ENCODE measurements around the gene ATP9B. TPM values are rescaled to one million over a fixed set of nuclear protein-coding genes. Genes with fewer than 3 reads are reported as not detected.

The ATP9B gene
- total RNA-seq, 2 donors from 2014 or later: 29.1 to 38.1 TPM

DNA sequence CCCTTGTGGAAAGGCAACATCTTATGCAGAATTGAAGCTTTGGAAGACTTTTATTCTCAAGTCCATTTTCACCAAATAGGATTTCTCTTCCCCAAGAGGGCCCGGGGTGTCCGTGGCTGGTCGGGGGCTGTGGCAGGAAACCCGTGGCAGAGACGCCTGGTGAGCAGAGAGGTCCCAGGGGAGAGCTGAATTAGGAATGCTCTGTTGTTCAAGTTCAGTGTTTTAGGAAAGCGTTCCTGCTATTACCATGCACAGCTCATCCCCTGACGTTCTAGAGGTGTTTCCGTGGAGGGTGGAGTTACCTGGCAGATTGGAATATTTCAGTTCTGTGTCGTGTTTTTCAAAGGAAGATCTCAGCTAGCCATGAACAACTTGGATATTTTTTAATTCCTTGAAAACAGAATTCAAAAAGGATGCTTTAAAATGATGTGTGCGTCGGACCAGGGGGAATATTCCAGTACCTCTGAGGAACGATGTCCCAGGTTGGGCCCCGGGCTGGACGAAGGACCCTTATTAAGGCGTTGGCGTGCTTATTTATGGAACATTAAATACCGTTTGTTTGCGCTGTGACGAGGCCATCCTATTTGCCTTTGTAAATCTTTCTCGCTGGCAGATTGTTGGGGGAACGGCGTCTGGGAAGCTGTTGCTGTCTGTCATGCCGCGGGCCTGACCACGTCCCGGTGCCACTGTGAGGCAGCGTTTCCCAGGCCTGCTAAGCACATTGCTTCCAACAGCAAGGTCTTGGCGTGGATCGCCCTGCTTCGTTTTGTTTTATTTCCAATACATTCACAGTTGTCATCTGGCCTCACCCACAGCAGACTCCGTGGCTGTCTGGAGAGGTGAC, 334.8 kb downstream of the ATP9B start:
- H3K4me1 Mint-ChIP-seq: peaks cover 15% of the 10 kb centered on the region

GRCh38 chr18:79404567-79404910, 335.3 kb downstream of the ATP9B start:
- no peak for TF ChIP-seq CTCF (conservative IDR thresholded peaks at IDR 0.05)
- no peak overlapping the region for H3K4me3 ChIP-seq (ENCODE audit: low read length)
- no peak overlapping the region for H3K9ac ChIP-seq (ENCODE audit: extremely low read depth, low read length, poor library complexity, severe bottlenecking)
- WGBS, 2 experiments (ENCODE audit: insufficient coverage in 1 of 2, insufficient read length in 1 of 2): 95 to 99% methylated on average over 11 to 12 of the region's 12 CpGs
- no peak for DNase-seq
- Mint-ChIP-seq H3K27ac (no peak overlapping the region), H3K4me1 (peaks cover 14% of the 10 kb centered on the region), H3K9me3 (no peaks in the 10 kb centered on the region), H3K36me3 (ENCODE audit: low read depth) (peaks cover 14% of the 10 kb centered on the region), H3K27me3 (ENCODE audit: insufficient read depth) (no peaks in the 10 kb centered on the region), H3K4me3 (no peak overlapping the region)
- no peak overlapping the region for H3K27ac ChIP-seq (ENCODE audit: low read depth, low read length)
- H3K4me1 ChIP-seq (ENCODE audit: control insufficient read depth, insufficient read depth, low read length): no peaks in the 10 kb centered on the region
- H3K36me3 ChIP-seq (ENCODE audit: control insufficient read depth, insufficient read depth, low read length): no peaks in the 10 kb centered on the region
- peaks cover 2% of the 10 kb centered on the region for H3K27me3 ChIP-seq (ENCODE audit: control insufficient read depth, insufficient read depth, low read length, poor library complexity, severe bottlenecking)
- no peaks in the 10 kb centered on the region for H3K9me3 ChIP-seq (ENCODE audit: control insufficient read depth, low read length)

More for the DNA sequence above, 334.8 kb downstream of the ATP9B start:
- Histone ChIP-seq H3K27me3 (ENCODE audit: control insufficient read depth, insufficient read depth, low read length, poor library complexity, severe bottlenecking) (peaks cover 8% of the 10 kb centered on the region), H3K4me1 (ENCODE audit: control insufficient read depth, insufficient read depth, low read length) (no peaks in the 10 kb centered on the region), H3K36me3 (ENCODE audit: control insufficient read depth, insufficient read depth, low read length) (no peaks in the 10 kb centered on the region), H3K9me3 (ENCODE audit: control insufficient read depth, low read length) (no peaks in the 10 kb centered on the region), H3K27ac (ENCODE audit: low read depth, low read length) (no peak overlapping the region), H3K4me3 (ENCODE audit: low read length) (no peak overlapping the region), H3K9ac (ENCODE audit: extremely low read depth, low read length, poor library complexity, severe bottlenecking) (no peak overlapping the region)
- H3K9me3 Mint-ChIP-seq: no peaks in the 10 kb centered on the region
- no peak for TF ChIP-seq CTCF (conservative IDR thresholded peaks at IDR 0.05)
- 86 to 88% methylated on average over 30 to 31 of the region's 31 CpGs for WGBS, 2 experiments (ENCODE audit: insufficient coverage in 1 of 2, insufficient read length in 1 of 2)
- peaks cover 14% of the 10 kb centered on the region for H3K36me3 Mint-ChIP-seq (ENCODE audit: low read depth)
- no peak overlapping the region for H3K4me3 Mint-ChIP-seq
- no peak for DNase-seq
- H3K27me3 Mint-ChIP-seq (ENCODE audit: insufficient read depth): peaks cover 4% of the 10 kb centered on the region
- H3K27ac Mint-ChIP-seq: no peak overlapping the region

DNA sequence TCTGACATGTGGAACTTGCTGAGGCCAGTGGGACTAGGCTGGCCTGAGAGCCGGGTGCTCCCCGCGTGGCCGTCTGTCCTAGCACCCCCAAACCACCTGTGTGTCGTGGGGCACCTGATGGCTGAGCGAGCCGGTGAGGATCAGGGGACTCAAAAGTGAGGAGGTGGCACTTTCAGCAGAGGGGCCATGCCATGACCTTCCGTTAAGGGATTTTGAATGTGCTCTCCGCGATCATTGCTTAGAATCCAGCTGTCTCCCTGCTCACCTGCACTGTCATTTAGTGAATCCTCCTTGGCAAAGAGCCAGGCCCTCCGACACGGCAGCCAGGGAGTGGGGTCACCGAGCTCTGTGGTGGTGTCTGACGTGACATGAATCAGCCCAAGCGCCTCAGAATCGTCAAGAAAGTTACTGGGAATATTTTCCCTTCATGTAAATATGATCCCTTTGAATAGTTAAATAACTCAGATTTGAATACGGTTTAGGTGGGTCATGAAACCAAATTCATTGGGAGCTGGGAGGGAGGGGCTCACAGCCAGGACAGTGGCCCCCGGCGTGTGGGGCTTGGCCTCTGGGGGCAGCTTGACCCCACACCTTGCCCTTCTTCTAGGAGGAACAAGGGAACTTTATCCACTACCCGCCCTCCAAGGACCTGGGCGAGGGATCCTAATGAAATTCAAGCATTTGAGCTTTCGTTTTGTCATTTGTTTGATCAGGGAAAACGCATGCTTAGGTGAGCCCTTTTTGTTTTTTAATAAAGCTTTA, 336.0 kb downstream of the ATP9B start:
- Mint-ChIP-seq H3K36me3 (ENCODE audit: low read depth) (peaks cover 15% of the 10 kb centered on the region), H3K27ac (no peak overlapping the region)
- no peaks in the 10 kb centered on the region for H3K4me1 ChIP-seq (ENCODE audit: control insufficient read depth, insufficient read depth, low read length)

More for the DNA sequence above, 336.0 kb downstream of the ATP9B start:
- Mint-ChIP-seq H3K27me3 (ENCODE audit: insufficient read depth) (no peaks in the 10 kb centered on the region), H3K4me3 (no peak overlapping the region), H3K4me1 (peaks cover 14% of the 10 kb centered on the region), H3K9me3 (no peaks in the 10 kb centered on the region)
- Histone ChIP-seq H3K4me3 (ENCODE audit: low read length) (no peak overlapping the region), H3K9me3 (ENCODE audit: control insufficient read depth, low read length) (no peaks in the 10 kb centered on the region), H3K9ac (ENCODE audit: extremely low read depth, low read length, poor library complexity, severe bottlenecking) (no peak overlapping the region), H3K36me3 (ENCODE audit: control insufficient read depth, insufficient read depth, low read length) (no peaks in the 10 kb centered on the region), H3K27ac (ENCODE audit: low read depth, low read length) (no peak overlapping the region), H3K27me3 (ENCODE audit: control insufficient read depth, insufficient read depth, low read length, poor library complexity, severe bottlenecking) (no peaks in the 10 kb centered on the region)
- TF ChIP-seq CTCF (conservative IDR thresholded peaks at IDR 0.05): no peak
- WGBS, 2 experiments (ENCODE audit: insufficient coverage in 1 of 2, insufficient read length in 1 of 2): 91 to 96% methylated on average over 18 to 23 of the region's 23 CpGs
- no peak for DNase-seq

Data from endodermal cell (in vitro differentiated cells).